B cell (primary cell): ENCODE measurements around the gene TLR5.

ENCODE experiments used
- EZH2 ChIP-seq: IDR thresholded peaks from 2 replicates; pipeline ENCODE4 v1.6.1; 2012; ENCODE audit warnings: borderline replicate concordance, low read depth, mild to moderate bottlenecking, moderate library complexity, low read length; ENCODE audit not compliant: insufficient read depth, poor library complexity, severe bottlenecking
- TF ChIP-seq, protein P1 (sequence below): fragments of 200-600 bp; IDR thresholded peaks from one replicate; pipeline ENCODE4 v1.8.0; 2022; ENCODE audit warnings: antibody characterized with exemption, mild to moderate bottlenecking

DNA sequence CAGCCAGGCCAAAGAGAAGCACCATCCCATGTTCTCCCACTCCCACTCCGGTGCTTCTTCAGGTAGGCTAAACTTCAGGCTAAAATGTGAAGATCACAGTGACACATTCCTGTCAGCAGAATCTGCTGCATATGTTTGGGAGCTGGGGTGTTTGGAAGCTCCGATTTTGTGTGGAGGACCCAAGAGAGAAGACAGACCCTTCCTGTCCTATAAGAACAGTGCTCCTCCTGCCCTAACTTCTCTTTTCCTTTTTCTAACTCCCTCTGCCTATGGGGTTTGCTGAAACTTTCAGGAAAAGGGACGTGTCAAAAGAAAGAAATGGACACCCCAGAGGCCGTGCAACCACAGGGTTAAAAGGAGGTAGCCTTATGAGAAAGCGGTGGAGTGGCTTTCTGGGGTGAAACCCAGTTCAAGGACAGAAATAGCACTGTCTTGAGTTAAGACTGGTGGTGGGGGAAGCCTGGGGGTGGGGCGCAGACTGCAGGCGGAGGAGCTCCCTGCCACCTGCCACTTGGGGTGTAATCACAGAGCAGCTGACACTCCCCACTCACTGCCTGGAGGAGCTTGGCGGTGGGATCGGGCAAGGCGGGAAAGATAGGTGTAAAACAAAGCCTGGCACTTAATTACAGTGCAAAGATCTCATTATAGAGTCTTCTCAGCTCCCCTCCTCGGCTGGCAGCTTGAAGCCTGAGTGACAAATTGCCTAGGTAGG, 645 bp upstream of the TLR5 start:
- TF ChIP-seq, protein P1, sequence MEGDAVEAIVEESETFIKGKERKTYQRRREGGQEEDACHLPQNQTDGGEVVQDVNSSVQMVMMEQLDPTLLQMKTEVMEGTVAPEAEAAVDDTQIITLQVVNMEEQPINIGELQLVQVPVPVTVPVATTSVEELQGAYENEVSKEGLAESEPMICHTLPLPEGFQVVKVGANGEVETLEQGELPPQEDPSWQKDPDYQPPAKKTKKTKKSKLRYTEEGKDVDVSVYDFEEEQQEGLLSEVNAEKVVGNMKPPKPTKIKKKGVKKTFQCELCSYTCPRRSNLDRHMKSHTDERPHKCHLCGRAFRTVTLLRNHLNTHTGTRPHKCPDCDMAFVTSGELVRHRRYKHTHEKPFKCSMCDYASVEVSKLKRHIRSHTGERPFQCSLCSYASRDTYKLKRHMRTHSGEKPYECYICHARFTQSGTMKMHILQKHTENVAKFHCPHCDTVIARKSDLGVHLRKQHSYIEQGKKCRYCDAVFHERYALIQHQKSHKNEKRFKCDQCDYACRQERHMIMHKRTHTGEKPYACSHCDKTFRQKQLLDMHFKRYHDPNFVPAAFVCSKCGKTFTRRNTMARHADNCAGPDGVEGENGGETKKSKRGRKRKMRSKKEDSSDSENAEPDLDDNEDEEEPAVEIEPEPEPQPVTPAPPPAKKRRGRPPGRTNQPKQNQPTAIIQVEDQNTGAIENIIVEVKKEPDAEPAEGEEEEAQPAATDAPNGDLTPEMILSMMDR, result no peak
- no peak for TF ChIP-seq EZH2
